Body of pancreas (tissue), 4 donors: ENCODE measurements around the gene AFP. TPM values are rescaled to one million over a fixed set of nuclear protein-coding genes. Genes with fewer than 3 reads are reported as not detected.

Experiments used
- ATAC-seq: fragments of 150-250 bp; one replicate; pipeline ENCODE4 v1.9.1; 2016
- DNase-seq, 4 donors: peaks; one replicate each; pipeline ENCODE4 v3.0.0-alpha.2; 2019
- H3K27ac ChIP-seq, 4 donors: fragments of 200-600 bp; sonication (generic); 1 replicate in 3 of 4; 2 replicates in 1 of 4; pipeline versions ENCODE4 v1.5.1 to v1.6.1; 2016 to 2019; ENCODE audit warnings: mild to moderate bottlenecking in 1 of 4, mixed read lengths in 1 of 4, moderate library complexity in 1 of 4
- H3K27me3 ChIP-seq, 2 donors: fragments of 200-600 bp; sonication (generic); one replicate each; pipeline ENCODE4 v1.6.0; 2016; ENCODE audit warnings: mild to moderate bottlenecking in 1 of 2
- H3K36me3 ChIP-seq, 2 donors: fragments of 200-600 bp; sonication (generic); replicated peaks in 1 of 2; 2 replicates each; pipeline ENCODE4 v1.5.1; 2016; ENCODE audit warnings: low read depth in 2 of 2; ENCODE audit not compliant: insufficient read depth in 1 of 2
- H3K4me1 ChIP-seq: fragments of 200-600 bp; sonication (generic); one replicate; pipeline ENCODE4 v1.6.0; 2016
- H3K4me3 ChIP-seq, 2 donors: fragments of 200-600 bp; sonication (generic); 1 replicate in 1 of 2; 2 replicates in 1 of 2; pipeline ENCODE4 v1.5.1; 2016 to 2019
- H3K9me3 ChIP-seq, 3 donors: fragments of 200-600 bp; sonication (generic); 1 replicate in 2 of 3; 2 replicates in 1 of 3; pipeline ENCODE4 v1.5.1; 2016
- POLR2A ChIP-seq, 3 donors: fragments of 450-650 bp; IDR thresholded peaks; one replicate each; pipeline ENCODE4 v1.6.1; 2016; ENCODE audit warnings: antibody characterized with exemption in 3 of 3, mild to moderate bottlenecking in 2 of 3
- WGBS, 2 donors: methylation state at CpG; one replicate each; pipeline ENCODE4 v1.1.5; 2017; 5-methylcytosine and 5-hydroxymethylcytosine counted together
- intact Hi-C: fragments of 100-400 bp; cut with DNase I; formaldehyde crosslinking; loops from one replicate; pipeline ENCODE4 v1.15.1; 2023
- total RNA-seq, 2 donors: library from RNA; depleted of rRNA; stranded (reverse); fragments of >200 nt; gene quantifications; one replicate each; pipeline ENCODE4 v1.1.0, GENCODE V29; 2016
- TF ChIP-seq, protein P1 (sequence below), 7 experiments: fragments of 450-650 bp in 4 of 7; fragments of 200-600 bp in 3 of 7; sonication (generic) in 3 of 7; IDR thresholded peaks; one replicate each; pipeline ENCODE4 v1.5.1; 2016 to 2019; ENCODE audit warnings: antibody characterized with exemption in 7 of 7

Gene AFP
- total RNA-seq, 2 donors from 2014 or later = not detected

DNA sequence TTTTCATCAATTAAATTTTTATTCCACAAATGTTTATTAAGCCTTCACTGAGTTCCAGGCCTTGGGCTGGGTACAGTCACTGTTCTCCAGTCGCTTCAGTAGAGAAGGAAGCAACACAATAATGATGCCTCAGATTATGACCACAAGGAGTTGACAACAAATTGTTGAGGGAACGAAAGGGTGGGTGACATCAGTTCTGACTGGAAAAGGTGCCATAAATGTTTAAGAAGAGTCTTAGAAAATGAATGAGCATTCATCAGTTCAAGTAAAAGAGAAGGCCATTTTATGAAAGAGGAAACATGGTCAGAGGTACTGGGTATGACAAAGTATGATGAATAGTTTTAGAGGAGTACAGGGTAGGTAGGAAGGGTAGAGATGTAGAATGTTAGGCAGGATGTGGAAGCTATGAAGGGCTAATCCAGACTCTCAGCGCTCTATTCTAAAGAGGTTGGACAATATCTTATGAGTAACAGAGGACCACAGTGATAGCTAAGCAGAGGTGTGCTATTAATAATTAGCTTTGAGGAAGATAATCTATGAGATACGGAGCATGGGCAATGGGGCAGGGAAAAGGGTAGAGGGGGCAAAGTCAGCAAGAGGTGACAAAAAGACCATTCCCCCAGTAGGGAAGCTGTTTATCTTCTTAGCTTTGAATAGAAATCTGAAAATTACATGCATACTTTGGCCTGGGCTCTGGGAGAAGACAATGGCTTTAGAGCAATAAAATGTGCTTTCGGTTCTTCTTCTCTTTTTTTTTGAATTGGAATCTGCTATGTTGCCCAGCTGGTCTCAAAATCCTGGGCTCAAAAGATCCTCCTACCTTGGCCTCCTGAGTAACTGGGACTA is 20.4 kb downstream of the AFP start:
- WGBS, 2 donors = 80 to 82% methylated on average over 5 of the region's 5 CpGs
- intact Hi-C loops = no loop called here
- no peak overlapping the region for H3K4me3 ChIP-seq

DNA sequence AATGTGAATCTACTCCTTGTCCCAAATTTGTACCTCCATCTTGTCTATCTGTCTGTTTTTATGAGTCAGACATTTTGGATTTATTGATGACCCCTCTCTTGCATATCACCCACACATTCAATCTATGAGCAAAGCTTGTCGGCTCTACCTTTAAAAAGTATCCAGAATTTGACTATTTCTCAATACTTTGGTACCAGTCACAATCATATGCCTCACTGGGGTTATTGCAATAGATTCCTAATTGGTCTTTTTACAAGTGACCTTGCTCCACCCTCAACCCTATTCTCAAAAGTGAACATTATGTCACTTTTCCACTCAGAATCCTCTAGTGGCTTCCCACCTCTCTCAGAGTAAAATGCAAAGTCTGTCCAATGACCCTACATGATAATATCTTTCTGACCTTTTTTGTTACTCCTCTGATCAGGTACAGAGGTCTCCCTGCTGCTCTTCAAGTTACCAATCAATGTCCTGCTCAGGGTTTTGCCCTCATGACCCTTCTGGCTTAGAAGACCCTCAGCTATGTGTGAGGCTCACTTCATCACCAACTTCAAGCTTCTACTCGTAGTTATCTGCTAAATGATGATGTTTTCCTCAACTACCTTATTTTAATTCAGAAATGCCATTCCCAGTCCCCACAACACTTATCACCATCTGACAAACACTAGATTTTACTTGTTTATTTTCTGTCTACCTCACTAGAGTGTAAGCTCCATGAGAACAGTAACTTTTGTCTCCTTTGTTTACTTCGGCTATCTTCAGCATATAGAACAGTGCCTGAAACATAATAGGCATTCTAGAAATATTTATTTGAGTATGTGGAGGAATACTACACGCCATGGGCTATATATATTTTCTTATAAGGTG is 22.4 kb downstream of the AFP start:
- Histone ChIP-seq H3K9me3 (no peaks in the 10 kb centered on the region), H3K27ac (no peak overlapping the region), H3K4me1 (peaks cover 4% of the 10 kb centered on the region), H3K36me3 (no peaks in the 10 kb centered on the region), H3K27me3 (no peaks in the 10 kb centered on the region), H3K4me3 (no peak overlapping the region)
- no peak for TF ChIP-seq POLR2A (IDR thresholded peaks at IDR 0.05)
- TF ChIP-seq, protein P1, sequence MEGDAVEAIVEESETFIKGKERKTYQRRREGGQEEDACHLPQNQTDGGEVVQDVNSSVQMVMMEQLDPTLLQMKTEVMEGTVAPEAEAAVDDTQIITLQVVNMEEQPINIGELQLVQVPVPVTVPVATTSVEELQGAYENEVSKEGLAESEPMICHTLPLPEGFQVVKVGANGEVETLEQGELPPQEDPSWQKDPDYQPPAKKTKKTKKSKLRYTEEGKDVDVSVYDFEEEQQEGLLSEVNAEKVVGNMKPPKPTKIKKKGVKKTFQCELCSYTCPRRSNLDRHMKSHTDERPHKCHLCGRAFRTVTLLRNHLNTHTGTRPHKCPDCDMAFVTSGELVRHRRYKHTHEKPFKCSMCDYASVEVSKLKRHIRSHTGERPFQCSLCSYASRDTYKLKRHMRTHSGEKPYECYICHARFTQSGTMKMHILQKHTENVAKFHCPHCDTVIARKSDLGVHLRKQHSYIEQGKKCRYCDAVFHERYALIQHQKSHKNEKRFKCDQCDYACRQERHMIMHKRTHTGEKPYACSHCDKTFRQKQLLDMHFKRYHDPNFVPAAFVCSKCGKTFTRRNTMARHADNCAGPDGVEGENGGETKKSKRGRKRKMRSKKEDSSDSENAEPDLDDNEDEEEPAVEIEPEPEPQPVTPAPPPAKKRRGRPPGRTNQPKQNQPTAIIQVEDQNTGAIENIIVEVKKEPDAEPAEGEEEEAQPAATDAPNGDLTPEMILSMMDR (IDR thresholded peaks at IDR 0.05) = no peak
- intact Hi-C loops = no loop called here
- ATAC-seq = no peak
- 83% methylated on average over 4 of the region's 4 CpGs for WGBS, 2 donors
- DNase-seq = no peak

More for the DNA sequence above, 20.4 kb downstream of the AFP start:
- H3K27ac ChIP-seq = no peak overlapping the region
- H3K4me1 ChIP-seq = peaks cover 10% of the 10 kb centered on the region
- TF ChIP-seq, protein P1 (IDR thresholded peaks at IDR 0.05) = no peak
- DNase-seq (no peak), ATAC-seq (no peak)
- H3K36me3 ChIP-seq = no peaks in the 10 kb centered on the region
- no peaks in the 10 kb centered on the region for H3K27me3 ChIP-seq
- H3K9me3 ChIP-seq = no peaks in the 10 kb centered on the region

DNA sequence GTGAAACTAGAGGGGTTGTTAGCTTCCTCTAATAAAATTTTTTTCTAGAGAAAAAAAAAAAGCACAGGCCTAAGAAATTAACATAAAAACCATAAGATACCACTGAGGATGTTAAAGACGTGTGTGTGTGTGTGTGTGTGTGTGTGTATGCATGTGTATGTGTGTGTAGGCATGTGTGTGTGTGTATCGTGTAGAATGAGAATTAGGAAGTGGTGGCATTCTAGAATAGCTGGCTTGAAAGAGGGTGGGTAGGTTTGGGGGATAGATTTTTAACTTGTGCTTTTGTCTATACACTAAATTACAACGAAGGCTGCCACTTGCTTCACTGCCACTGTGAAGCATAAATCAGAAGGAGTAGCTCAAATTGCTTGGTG is 23.0 kb downstream of the AFP start:
- DNase-seq (no peak), ATAC-seq (no peak)
- Histone ChIP-seq H3K4me1 (no peaks in the 10 kb centered on the region), H3K27ac (no peak overlapping the region), H3K9me3 (no peaks in the 10 kb centered on the region), H3K27me3 (no peaks in the 10 kb centered on the region), H3K36me3 (no peaks in the 10 kb centered on the region), H3K4me3 (no peak overlapping the region)
- intact Hi-C loops = no loop called here
- 63 to 79% methylated on average over 3 of the region's 3 CpGs for WGBS, 2 donors
- no peak for TF ChIP-seq POLR2A (IDR thresholded peaks at IDR 0.05)

DNA sequence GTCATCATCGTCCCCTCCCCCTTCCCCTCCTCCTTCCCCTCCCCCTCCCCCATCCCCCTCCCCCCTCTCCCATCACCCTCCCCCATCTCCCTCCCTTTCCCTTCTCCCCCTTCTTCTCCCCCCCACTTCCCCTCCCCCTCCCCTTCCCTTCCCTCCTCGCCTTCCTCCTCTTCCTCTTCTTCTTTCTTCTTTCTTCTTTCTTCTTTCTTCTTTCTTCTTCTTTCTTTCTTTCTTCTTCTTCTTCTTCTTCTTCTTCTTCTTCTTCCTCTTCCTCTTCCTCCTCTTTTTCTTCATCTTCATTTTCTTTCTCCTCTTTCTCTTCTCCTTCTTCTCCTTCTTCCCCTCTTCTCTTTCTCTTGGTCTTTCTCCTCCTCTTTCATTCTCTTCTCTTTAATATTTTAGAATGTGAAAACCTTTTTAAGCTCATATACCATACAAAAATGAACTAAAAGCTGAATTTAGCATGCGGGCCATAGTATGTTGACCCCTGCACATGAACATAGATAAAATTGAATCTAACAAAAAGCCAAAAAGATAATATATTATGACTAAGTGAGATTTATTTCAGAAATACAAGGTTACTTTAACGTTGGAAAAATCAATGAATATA is 25.0 kb downstream of the AFP start:
- intact Hi-C loops = no loop called here
- 68 to 70% methylated on average over 4 of the region's 4 CpGs for WGBS, 2 donors
- H3K27me3 ChIP-seq = no peaks in the 10 kb centered on the region
- DNase-seq = no peak
- no peaks in the 10 kb centered on the region for H3K9me3 ChIP-seq
- H3K27ac ChIP-seq = no peak overlapping the region
- no peak overlapping the region for H3K4me3 ChIP-seq
- no peak for ATAC-seq
- H3K4me1 ChIP-seq = no peaks in the 10 kb centered on the region
- no peaks in the 10 kb centered on the region for H3K36me3 ChIP-seq
- TF ChIP-seq POLR2A (IDR thresholded peaks at IDR 0.05) = no peak
- TF ChIP-seq, protein P1 (IDR thresholded peaks at IDR 0.05) = no peak

DNA sequence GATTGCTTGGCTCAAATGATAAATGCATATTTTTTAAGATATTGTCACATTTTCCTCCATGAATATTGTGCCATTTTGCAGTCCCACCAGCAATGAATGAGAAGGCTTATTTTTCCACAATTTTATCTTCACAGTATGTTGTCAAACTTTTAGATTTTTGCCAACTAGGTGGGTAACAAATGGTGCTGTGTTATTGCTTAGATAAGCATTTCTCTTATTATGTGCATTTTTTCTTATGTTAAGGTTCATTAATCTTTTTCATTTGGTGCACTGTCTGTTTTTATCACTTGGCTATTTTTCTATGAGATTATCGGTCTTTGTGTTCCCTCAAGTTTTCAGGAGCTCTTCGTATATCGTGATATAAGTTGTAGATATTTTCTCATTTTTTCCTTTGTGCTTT is 32.1 kb downstream of the AFP start:
- H3K27me3 ChIP-seq = no peaks in the 10 kb centered on the region
- no peak overlapping the region for H3K27ac ChIP-seq
- ATAC-seq (no peak), DNase-seq (no peak)
- WGBS, 2 donors = 77% methylated on average over 3 of the region's 3 CpGs
- peaks cover 0 to 6% (median 0%) of the 10 kb centered on the region in 3 donors for H3K9me3 ChIP-seq
- no peaks in the 10 kb centered on the region for H3K36me3 ChIP-seq
- no peaks in the 10 kb centered on the region for H3K4me1 ChIP-seq
- intact Hi-C loops = no loop called here
- H3K4me3 ChIP-seq = no peak overlapping the region
- no peak for TF ChIP-seq POLR2A (IDR thresholded peaks at IDR 0.05)
- TF ChIP-seq, protein P1 (IDR thresholded peaks at IDR 0.05) = no peak
